Stimulated activated CD4-positive, alpha-beta T cell treated with anti-CD3 and anti-CD28 coated beads, Interleukin-2, amount 100 ng/mL, for 24 hours (primary cell): ENCODE measurements around the gene ALKBH5.
"Not testable (repeated sequence)": the region's sequence is repeated elsewhere in the genome, so short reads cannot be mapped to it uniquely, and the experiment has no call there.

ENCODE experiments used
- DNase-seq, 2 donors: peaks; one replicate each; pipeline ENCODE4 v3.0.0-alpha.2; 2020

ALKBH5 gene

GRCh38 chr17:18186627-18186982 lies 3.0 kb downstream of the ALKBH5 start:
- no peak for DNase-seq

GRCh38 chr17:18187226-18187625 lies 3.6 kb downstream of the ALKBH5 start:
- no peak for DNase-seq

- peak in 1 of 2 donors; percentile 29 for DNase-seq
Observed at GRCh38 chr17:18187821-18188761, 4.5 kb downstream of the ALKBH5 start.

GRCh38 chr17:18190628-18191235 lies 7.1 kb downstream of the ALKBH5 start:
- no peak for DNase-seq

GRCh38 chr17:18191236-18191667 lies 7.6 kb downstream of the ALKBH5 start:
- no peak for DNase-seq

GRCh38 chr17:18191967-18192366 lies 8.3 kb downstream of the ALKBH5 start:
- no peak for DNase-seq

- DNase-seq: no peak
Observed at GRCh38 chr17:18194394-18194793, 10.8 kb downstream of the ALKBH5 start.

- DNase-seq: no peak
Observed at GRCh38 chr17:18194804-18195203, 11.2 kb downstream of the ALKBH5 start.

- no peak for DNase-seq
Observed at GRCh38 chr17:18195246-18195645, 11.6 kb downstream of the ALKBH5 start.

GRCh38 chr17:18197535-18198194 lies 14.0 kb downstream of the ALKBH5 start:
- DNase-seq: no peak

- no peak for DNase-seq
Observed at GRCh38 chr17:18198530-18198929, 14.9 kb downstream of the ALKBH5 start.

GRCh38 chr17:18201108-18201507 lies 17.5 kb downstream of the ALKBH5 start:
- DNase-seq: no peak

- no peak for DNase-seq
Observed at GRCh38 chr17:18203308-18203707, 19.7 kb downstream of the ALKBH5 start.

GRCh38 chr17:18205861-18206260 lies 22.2 kb downstream of the ALKBH5 start:
- DNase-seq: no peak

GRCh38 chr17:18206962-18207361 lies 23.3 kb downstream of the ALKBH5 start:
- no peak for DNase-seq

GRCh38 chr17:18208092-18208491 lies 24.5 kb downstream of the ALKBH5 start:
- no peak for DNase-seq

- DNase-seq: no peak
Observed at GRCh38 chr17:18213666-18214270, 30.1 kb downstream of the ALKBH5 start.

- DNase-seq: not testable (repeated sequence)
Observed at GRCh38 chr17:18216906-18217305, 33.3 kb downstream of the ALKBH5 start.

GRCh38 chr17:18217412-18218015 lies 33.9 kb downstream of the ALKBH5 start:
- DNase-seq: peak; percentile 79 to 83

- no peak for DNase-seq
Observed at GRCh38 chr17:18218756-18219415, 35.3 kb downstream of the ALKBH5 start.

GRCh38 chr17:18224053-18224386 lies 40.4 kb downstream of the ALKBH5 start:
- DNase-seq: no peak

- no peak for DNase-seq
Observed at GRCh38 chr17:18224387-18225120, 40.9 kb downstream of the ALKBH5 start.
